ENCODE results near the gene ULK4. TPM values are rescaled to one million over a fixed set of nuclear protein-coding genes. Genes with fewer than 3 reads are reported as not detected.

The ULK4 gene
- total RNA-seq, 2 donors from 2014 or later, result 11.1 to 17.9 TPM

DNA sequence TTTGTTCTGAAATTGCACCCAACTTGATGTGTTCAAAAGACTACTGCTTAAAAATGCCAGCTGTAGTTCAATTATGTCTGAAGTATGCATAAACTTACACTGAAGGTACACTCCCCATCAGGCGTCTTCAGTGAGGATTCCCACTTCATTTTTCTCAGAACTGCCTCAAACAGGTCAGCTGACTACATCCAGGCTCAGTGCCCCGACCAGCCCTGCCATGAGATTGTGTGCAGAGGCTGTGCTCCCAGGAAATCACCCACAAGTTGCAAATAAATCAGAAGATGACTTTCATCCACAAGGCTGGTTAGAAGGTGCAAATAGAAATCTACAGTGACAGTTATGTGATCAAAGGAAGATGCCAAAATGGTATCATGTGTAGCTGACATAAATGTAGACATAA is 711.1 kb downstream of the ULK4 start:
- Mint-ChIP-seq H3K27ac (no peak overlapping the region), H3K4me3 (no peak overlapping the region), H3K4me1 (peaks cover 15% of the 10 kb centered on the region), H3K27me3 (ENCODE audit: insufficient read depth) (no peaks in the 10 kb centered on the region), H3K36me3 (ENCODE audit: low read depth) (no peaks in the 10 kb centered on the region), H3K9me3 (no peaks in the 10 kb centered on the region)
- H3K4me3 ChIP-seq (ENCODE audit: low read length), result no peak overlapping the region
- no peaks in the 10 kb centered on the region for H3K27me3 ChIP-seq (ENCODE audit: control insufficient read depth, insufficient read depth, low read length, poor library complexity, severe bottlenecking)
- H3K36me3 ChIP-seq (ENCODE audit: control insufficient read depth, insufficient read depth, low read length), result no peaks in the 10 kb centered on the region
- H3K4me1 ChIP-seq (ENCODE audit: control insufficient read depth, insufficient read depth, low read length), result no peaks in the 10 kb centered on the region
- no peak overlapping the region for H3K9ac ChIP-seq (ENCODE audit: extremely low read depth, low read length, poor library complexity, severe bottlenecking)
- H3K9me3 ChIP-seq (ENCODE audit: control insufficient read depth, low read length), result no peaks in the 10 kb centered on the region
- no peak overlapping the region for H3K27ac ChIP-seq (ENCODE audit: low read depth, low read length)
- no peak for DNase-seq
- TF ChIP-seq, protein P1, sequence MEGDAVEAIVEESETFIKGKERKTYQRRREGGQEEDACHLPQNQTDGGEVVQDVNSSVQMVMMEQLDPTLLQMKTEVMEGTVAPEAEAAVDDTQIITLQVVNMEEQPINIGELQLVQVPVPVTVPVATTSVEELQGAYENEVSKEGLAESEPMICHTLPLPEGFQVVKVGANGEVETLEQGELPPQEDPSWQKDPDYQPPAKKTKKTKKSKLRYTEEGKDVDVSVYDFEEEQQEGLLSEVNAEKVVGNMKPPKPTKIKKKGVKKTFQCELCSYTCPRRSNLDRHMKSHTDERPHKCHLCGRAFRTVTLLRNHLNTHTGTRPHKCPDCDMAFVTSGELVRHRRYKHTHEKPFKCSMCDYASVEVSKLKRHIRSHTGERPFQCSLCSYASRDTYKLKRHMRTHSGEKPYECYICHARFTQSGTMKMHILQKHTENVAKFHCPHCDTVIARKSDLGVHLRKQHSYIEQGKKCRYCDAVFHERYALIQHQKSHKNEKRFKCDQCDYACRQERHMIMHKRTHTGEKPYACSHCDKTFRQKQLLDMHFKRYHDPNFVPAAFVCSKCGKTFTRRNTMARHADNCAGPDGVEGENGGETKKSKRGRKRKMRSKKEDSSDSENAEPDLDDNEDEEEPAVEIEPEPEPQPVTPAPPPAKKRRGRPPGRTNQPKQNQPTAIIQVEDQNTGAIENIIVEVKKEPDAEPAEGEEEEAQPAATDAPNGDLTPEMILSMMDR (conservative IDR thresholded peaks at IDR 0.05), result no peak
- WGBS, 2 experiments (ENCODE audit: insufficient coverage in 1 of 2, insufficient read length in 1 of 2), result 84 to 100% methylated on average over 1 to 2 of the region's 2 CpGs

DNA sequence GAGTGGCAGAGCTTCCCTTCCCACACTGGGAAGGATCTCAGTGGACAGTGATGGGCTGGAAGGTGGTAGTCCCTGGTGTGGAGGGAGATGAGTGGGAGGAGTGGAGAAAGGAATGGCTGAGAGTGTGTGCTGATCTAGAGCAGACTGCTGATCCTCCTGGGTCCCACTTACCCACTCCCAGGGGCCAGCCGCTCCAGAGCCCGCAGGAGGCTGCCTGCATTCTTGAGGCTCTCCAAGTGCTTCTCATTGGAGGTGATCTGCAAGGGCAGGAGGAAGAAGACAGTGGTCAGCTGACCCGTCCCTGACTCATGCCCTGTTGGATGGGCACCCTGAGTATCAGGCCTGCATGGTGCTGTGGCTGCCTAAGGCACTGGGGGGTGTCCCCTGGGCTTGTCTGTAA is 712.6 kb downstream of the ULK4 start:
- Histone ChIP-seq H3K9ac (ENCODE audit: extremely low read depth, low read length, poor library complexity, severe bottlenecking) (no peak overlapping the region), H3K36me3 (ENCODE audit: control insufficient read depth, insufficient read depth, low read length) (peaks cover 12% of the 10 kb centered on the region), H3K27ac (ENCODE audit: low read depth, low read length) (no peak overlapping the region), H3K4me1 (ENCODE audit: control insufficient read depth, insufficient read depth, low read length) (no peaks in the 10 kb centered on the region), H3K9me3 (ENCODE audit: control insufficient read depth, low read length) (no peaks in the 10 kb centered on the region), H3K4me3 (ENCODE audit: low read length) (no peak overlapping the region), H3K27me3 (ENCODE audit: control insufficient read depth, insufficient read depth, low read length, poor library complexity, severe bottlenecking) (no peaks in the 10 kb centered on the region)
- DNase-seq, result no peak
- H3K27ac Mint-ChIP-seq, result no peak overlapping the region
- peaks cover 10% of the 10 kb centered on the region for H3K36me3 Mint-ChIP-seq (ENCODE audit: low read depth)
- H3K27me3 Mint-ChIP-seq (ENCODE audit: insufficient read depth), result no peaks in the 10 kb centered on the region
- WGBS, 2 experiments (ENCODE audit: insufficient coverage in 1 of 2, insufficient read length in 1 of 2), result 92 to 100% methylated on average over 1 to 3 of the region's 3 CpGs
- H3K4me3 Mint-ChIP-seq, result no peak overlapping the region
- TF ChIP-seq, protein P1 (conservative IDR thresholded peaks at IDR 0.05), result no peak
- H3K9me3 Mint-ChIP-seq, result no peaks in the 10 kb centered on the region
- peaks cover 15% of the 10 kb centered on the region for H3K4me1 Mint-ChIP-seq

DNA sequence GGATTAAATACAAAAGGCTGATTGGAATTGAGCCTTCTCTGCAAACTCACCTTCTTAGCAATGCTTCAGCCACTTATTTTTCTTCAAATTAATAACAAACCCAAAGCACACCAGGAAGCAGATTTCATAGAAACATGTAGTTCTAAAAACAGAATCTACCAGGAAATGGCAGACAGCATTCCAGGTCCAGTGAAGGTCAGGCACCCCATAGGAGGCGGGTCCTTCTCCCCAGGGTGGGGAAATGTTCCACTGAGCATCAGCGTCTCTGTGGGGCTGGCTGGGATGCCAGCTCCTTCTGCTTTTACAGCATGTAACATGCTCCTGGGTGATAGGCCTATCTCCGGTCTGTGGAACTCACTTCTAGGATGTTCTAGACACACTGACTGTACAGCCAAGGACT is 713.4 kb downstream of the ULK4 start:
- TF ChIP-seq, protein P1 (conservative IDR thresholded peaks at IDR 0.05), result no peak
- Mint-ChIP-seq H3K27ac (no peak overlapping the region), H3K4me1 (peaks cover 15% of the 10 kb centered on the region), H3K36me3 (ENCODE audit: low read depth) (peaks cover 10% of the 10 kb centered on the region), H3K27me3 (ENCODE audit: insufficient read depth) (no peaks in the 10 kb centered on the region), H3K4me3 (no peak overlapping the region), H3K9me3 (no peaks in the 10 kb centered on the region)
- WGBS, 2 experiments (ENCODE audit: insufficient coverage in 1 of 2, insufficient read length in 1 of 2), result 90 to 100% methylated on average over 1 to 3 of the region's 3 CpGs
- Histone ChIP-seq H3K4me3 (ENCODE audit: low read length) (no peak overlapping the region), H3K9me3 (ENCODE audit: control insufficient read depth, low read length) (no peaks in the 10 kb centered on the region), H3K36me3 (ENCODE audit: control insufficient read depth, insufficient read depth, low read length) (peaks cover 18% of the 10 kb centered on the region), H3K27ac (ENCODE audit: low read depth, low read length) (no peak overlapping the region), H3K27me3 (ENCODE audit: control insufficient read depth, insufficient read depth, low read length, poor library complexity, severe bottlenecking) (no peaks in the 10 kb centered on the region), H3K9ac (ENCODE audit: extremely low read depth, low read length, poor library complexity, severe bottlenecking) (no peak overlapping the region), H3K4me1 (ENCODE audit: control insufficient read depth, insufficient read depth, low read length) (no peaks in the 10 kb centered on the region)
- DNase-seq, result no peak

Data from endodermal cell (in vitro differentiated cells).